HepG2 (cell line): ENCODE data around the gene RRM2. TPM values are rescaled to one million over a fixed set of nuclear protein-coding genes. Genes with fewer than 3 reads are reported as not detected.
A peak's percentile ranks its signal among the peaks of the same experiment; 100 is the strongest.

Experiments
- ATF4 ChIP-seq, 2 experiments: fragments of 450-650 bp in 1 of 2; sonication (generic) in 1 of 2; formaldehyde crosslinking; IDR thresholded peaks; 2 replicates each; pipeline versions ENCODE4 v1.5.0 to v1.8.0; 2020 to 2022; ENCODE audit warnings: mild to moderate bottlenecking in 1 of 2, missing genetic modification reagents in 1 of 2
- FOXK1 ChIP-seq: sonication (generic); formaldehyde crosslinking; IDR thresholded peaks from 2 replicates; pipeline ENCODE4 v1.4.0; 2020; ENCODE audit warnings: low read depth, missing genetic modification reagents, borderline replicate concordance
- HINFP ChIP-seq: sonication (generic); formaldehyde crosslinking; IDR thresholded peaks from 2 replicates; pipeline ENCODE4 v1.4.0; 2020; ENCODE audit warnings: low read depth, mild to moderate bottlenecking, missing genetic modification reagents
- IKZF5 ChIP-seq: IDR thresholded peaks from 2 replicates; pipeline ENCODE4 v1.6.1; 2018; ENCODE audit warnings: missing genetic modification reagents, mild to moderate bottlenecking, missing compliant biosample characterization
- KDM6A ChIP-seq: IDR thresholded peaks from 2 replicates; pipeline ENCODE4 v1.6.1; 2016; ENCODE audit warnings: low read depth
- NBN ChIP-seq: fragments of 450-650 bp; conservative IDR thresholded peaks from 2 replicates; pipeline ENCODE4 v1.6.1; 2017
- NR2F1 ChIP-seq, 2 experiments: fragments of 450-650 bp in 1 of 2; formaldehyde crosslinking in 1 of 2; IDR thresholded peaks; 2 replicates each; pipeline versions ENCODE4 v1.5.0 to v1.6.1; 2016 to 2020; ENCODE audit warnings: mild to moderate bottlenecking in 1 of 2, missing compliant biosample characterization in 1 of 2, missing genetic modification reagents in 1 of 2, moderate library complexity in 1 of 2
- ONECUT2 ChIP-seq: sonication (generic); formaldehyde crosslinking; IDR thresholded peaks from 2 replicates; pipeline ENCODE4 v1.4.0; 2020; ENCODE audit warnings: missing genetic modification reagents
- POLR2AphosphoS2 ChIP-seq: IDR thresholded peaks from 2 replicates; pipeline ENCODE4 v1.6.1; 2011; ENCODE audit warnings: low read depth, low read length, improper control_type of control experiment
- SAFB2 ChIP-seq: sonication (generic); formaldehyde crosslinking; IDR thresholded peaks from 2 replicates; pipeline ENCODE4 v1.5.1; 2020; ENCODE audit warnings: missing genetic modification reagents, low read depth, mild to moderate bottlenecking, borderline replicate concordance
- SATB2 ChIP-seq: sonication (generic); formaldehyde crosslinking; IDR thresholded peaks from 2 replicates; pipeline ENCODE4 v1.5.0; 2020; ENCODE audit warnings: missing genetic modification reagents
- TGIF2 ChIP-seq: IDR thresholded peaks from 2 replicates; pipeline ENCODE4 v1.6.1; 2016; ENCODE audit warnings: control low read depth, missing compliant biosample characterization
- TRIM22 ChIP-seq: fragments of 450-650 bp; IDR thresholded peaks from 2 replicates; pipeline ENCODE4 v1.6.1; 2017
- USF2 ChIP-seq, 2 experiments: sonication (generic) in 1 of 2; formaldehyde crosslinking in 1 of 2; IDR thresholded peaks; 2 replicates each; pipeline versions ENCODE4 v1.5.1 to v1.6.1; 2011 to 2020; ENCODE audit warnings: borderline replicate concordance in 1 of 2, low read depth in 1 of 2, low read length in 1 of 2, mild to moderate bottlenecking in 1 of 2, missing genetic modification reagents in 1 of 2, moderate library complexity in 1 of 2
- ZNF136 ChIP-seq: sonication (generic); formaldehyde crosslinking; IDR thresholded peaks from 2 replicates; pipeline ENCODE4 v1.8.1; 2022; ENCODE audit warnings: low read depth, mild to moderate bottlenecking, moderate library complexity, missing genetic modification reagents
- ZNF263 ChIP-seq: sonication (generic); formaldehyde crosslinking; IDR thresholded peaks from 2 replicates; pipeline ENCODE4 v1.4.0; 2020; ENCODE audit warnings: missing genetic modification reagents
- ZNF331 ChIP-seq: sonication (generic); formaldehyde crosslinking; IDR thresholded peaks from 2 replicates; pipeline ENCODE4 v1.4.0; 2020; ENCODE audit warnings: missing genetic modification reagents
- ZNF33B ChIP-seq: sonication (generic); formaldehyde crosslinking; IDR thresholded peaks from 2 replicates; pipeline ENCODE4 v1.5.1; 2020; ENCODE audit warnings: mild to moderate bottlenecking, missing genetic modification reagents
- ZNF430 ChIP-seq: sonication (generic); formaldehyde crosslinking; IDR thresholded peaks from 2 replicates; pipeline ENCODE4 v1.9.0; 2021; ENCODE audit warnings: mild to moderate bottlenecking, missing genetic modification reagents
- ZNF552 ChIP-seq: sonication (generic); formaldehyde crosslinking; IDR thresholded peaks from 2 replicates; pipeline ENCODE4 v1.9.0; 2022; ENCODE audit warnings: missing genetic modification reagents, mild to moderate bottlenecking, borderline replicate concordance
- ZNF562 ChIP-seq: sonication (generic); formaldehyde crosslinking; IDR thresholded peaks from 2 replicates; pipeline ENCODE4 v1.8.0; 2022; ENCODE audit warnings: missing genetic modification reagents, borderline replicate concordance
- ZNF576 ChIP-seq: sonication (generic); formaldehyde crosslinking; IDR thresholded peaks from 2 replicates; pipeline ENCODE4 v1.4.0; 2020; ENCODE audit warnings: mild to moderate bottlenecking, missing genetic modification reagents
- ZNF577 ChIP-seq: sonication (generic); formaldehyde crosslinking; IDR thresholded peaks from 2 replicates; pipeline ENCODE4 v1.4.0; 2020; ENCODE audit warnings: mild to moderate bottlenecking, low read depth, missing genetic modification reagents, borderline replicate concordance
- ZNF607 ChIP-seq: sonication (generic); formaldehyde crosslinking; IDR thresholded peaks from 2 replicates; pipeline ENCODE4 v1.5.1; 2020; ENCODE audit warnings: missing genetic modification reagents, mild to moderate bottlenecking, borderline replicate concordance
- ZNF629 ChIP-seq: sonication (generic); formaldehyde crosslinking; conservative IDR thresholded peaks from 2 replicates; pipeline ENCODE4 v1.5.0; 2020; ENCODE audit warnings: missing genetic modification reagents
- polyA plus RNA-seq, 8 experiments: library from polyadenylated mRNA; depleted of rRNA in 3 of 8; stranded (reverse) in 7 of 8; unstranded in 1 of 8; fragments of >200 nt; fragmentation: Illumina TruSeq in 4 of 8; extraction: Trizol in 4 of 8; gene quantifications; 2 replicates each; pipeline versions ENCODE4 v1.2.1 to v1.2.3, GENCODE V29; 2011 to 2016; ENCODE audit warnings: low read depth in 4 of 8, missing spikeins in 1 of 8, mixed read lengths in 1 of 8; ENCODE audit not compliant: insufficient read depth in 1 of 8
- total RNA-seq, 5 experiments: library from RNA; depleted of rRNA; stranded (reverse); fragments of >200 nt; fragmentation: Illumina TruSeq; extraction: Trizol; gene quantifications; 2 replicates each; pipeline ENCODE4 v1.2.3, GENCODE V29; 2016; ENCODE audit warnings: low read depth in 1 of 5

The RRM2 gene
- total and polyA plus RNA-seq, 2 of the 13 experiments (the other 11 are each of a cell fraction or from before 2014, with no cell fraction given) = 31.3 to 150 TPM

- TF ChIP-seq KDM6A (CRISPR knock-in tag) (no peak), ZNF607 (no peak), ZNF331 (CRISPR knock-in tag) (no peak), HINFP (CRISPR knock-in tag) (no peak), ZNF552 (no peak), ZNF629 (CRISPR knock-in tag) (no peak), ZNF136 (CRISPR knock-in tag) (no peak), ZNF576 (CRISPR knock-in tag) (no peak), ONECUT2 (no peak), POLR2AphosphoS2 (no peak), IKZF5 (no peak), SAFB2 (CRISPR knock-in tag) (no peak), NR2F1 (CRISPR knock-in tag; IDR thresholded peaks at IDR 0.05) (peak; percentile 30 to 77; a peak in 2 of 4 replicates), USF2 (IDR thresholded peaks at IDR 0.05; ENCODE audit: low read depth, low read length) (no peak), USF2 (CRISPR knock-in tag; IDR thresholded peaks at IDR 0.05; ENCODE audit: borderline replicate concordance) (no peak), ZNF33B (no peak), ZNF430 (no peak), ZNF577 (no peak), TGIF2 (CRISPR knock-in tag) (no peak), FOXK1 (CRISPR knock-in tag) (no peak), ZNF263 (CRISPR knock-in tag) (no peak), SATB2 (CRISPR knock-in tag) (no peak), ZNF562 (no peak), NBN (no peak), TRIM22 (no peak), ATF4 (CRISPR knock-in tag; IDR thresholded peaks at IDR 0.05) (no peak)
These were observed 3.6 kb upstream of the RRM2 start (continued) for GRCh38 chr2:10119027-10119325.
